Non-pigmented ciliary epithelial cell (primary cell): ENCODE results near the gene CYGB.
"Not testable (repeated sequence)": the region's sequence is repeated elsewhere in the genome, so short reads cannot be mapped to it uniquely, and the experiment has no call there.

Experiments
- DNase-seq: peaks from one replicate; pipeline ENCODE4 v3.0.0-alpha.2; 2010; ENCODE audit warnings: low read depth

Gene CYGB

GRCh38 chr17:76538281-76538931, 897 bp upstream of the CYGB start:
- no peak for DNase-seq

GRCh38 chr17:76537288-76537577, 276 bp downstream of the CYGB start:
- no peak for DNase-seq

GRCh38 chr17:76536511-76537287, 810 bp downstream of the CYGB start:
- no peak for DNase-seq

GRCh38 chr17:76535788-76536510, 1.6 kb downstream of the CYGB start:
- no peak for DNase-seq

GRCh38 chr17:76534831-76535732, 2.4 kb downstream of the CYGB start:
- no peak for DNase-seq

- not testable (repeated sequence) for DNase-seq
Measured at GRCh38 chr17:76533640-76534359, 3.7 kb downstream of the CYGB start.

- DNase-seq, result no peak
Measured at GRCh38 chr17:76532072-76532651, 5.3 kb downstream of the CYGB start.

- DNase-seq, result no peak
Measured at GRCh38 chr17:76531486-76532038, 5.9 kb downstream of the CYGB start.

GRCh38 chr17:76530811-76531485, 6.6 kb downstream of the CYGB start:
- no peak for DNase-seq

- no peak for DNase-seq
Measured at GRCh38 chr17:76530095-76530723, 7.3 kb downstream of the CYGB start.

- no peak for DNase-seq
Measured at GRCh38 chr17:76529224-76530094, 8.1 kb downstream of the CYGB start.

- DNase-seq, result no peak
Measured at GRCh38 chr17:76528528-76529223, 8.8 kb downstream of the CYGB start.

- DNase-seq, result no peak
Measured at GRCh38 chr17:76528156-76528527, 9.4 kb downstream of the CYGB start.

GRCh38 chr17:76527430-76528111, 9.9 kb downstream of the CYGB start:
- no peak for DNase-seq

GRCh38 chr17:76527016-76527415, 10.5 kb downstream of the CYGB start:
- DNase-seq, result not testable (repeated sequence)

GRCh38 chr17:76525513-76525833, 12.0 kb downstream of the CYGB start:
- DNase-seq, result not testable (repeated sequence)

- no peak for DNase-seq
Measured at GRCh38 chr17:76524598-76525512, 12.7 kb downstream of the CYGB start.
